Fibroblast of villous mesenchyme (primary cell): ENCODE data around the gene ASAP3. TPM values are rescaled to one million over a fixed set of nuclear protein-coding genes. Genes with fewer than 3 reads are reported as not detected.

Experiments
- DNase-seq: peaks from one replicate; pipeline ENCODE4 v3.0.0-alpha.2; 2010; ENCODE audit warnings: low read depth
- H3K4me3 ChIP-seq: 2 replicates; pipeline ENCODE4 v1.5.1; 2011; ENCODE audit warnings: low read depth, mild to moderate bottlenecking, low read length
- CTCF ChIP-seq: IDR thresholded peaks from 2 replicates; pipeline ENCODE4 v1.5.1; 2012; ENCODE audit warnings: low read depth, mild to moderate bottlenecking, low read length; ENCODE audit not compliant: insufficient read depth
- total RNA-seq: library from RNA; depleted of rRNA; stranded (reverse); fragments of >200 nt; gene quantifications from 2 replicates; pipeline ENCODE4 v1.2.3, GENCODE V29; 2012

The ASAP3 gene
- total RNA-seq, 1 donor: 35.0 TPM

GRCh38 chr1:23424293-23425192 lies 59.4 kb downstream of the ASAP3 start, which contains the start of gene TCEA3:
TCEA3 (minus strand) TSS chr1:23424748; CDS start chr1:23424633, 115 bp downstream.
- H3K4me3 ChIP-seq: peak within 1 kb of the TSS; percentile 60
- DNase-seq: peak; percentile 31
- no peak for TF ChIP-seq CTCF

GRCh38 chr1:23423415-23424292 lies 60.3 kb downstream of the ASAP3 start:
- DNase-seq: peak; percentile 17
- H3K4me3 ChIP-seq: peak overlapping the region; percentile 60
- TF ChIP-seq CTCF: no peak

GRCh38 chr1:23422941-23423340 lies 61.0 kb downstream of the ASAP3 start:
- no peak for TF ChIP-seq CTCF
- H3K4me3 ChIP-seq: no peak overlapping the region
- no peak for DNase-seq

- DNase-seq: peak; percentile 93
- TF ChIP-seq CTCF: no peak
- H3K4me3 ChIP-seq: peak overlapping the region; percentile 15
These were observed 61.6 kb downstream of the ASAP3 start for GRCh38 chr1:23422241-23422877.

DNA sequence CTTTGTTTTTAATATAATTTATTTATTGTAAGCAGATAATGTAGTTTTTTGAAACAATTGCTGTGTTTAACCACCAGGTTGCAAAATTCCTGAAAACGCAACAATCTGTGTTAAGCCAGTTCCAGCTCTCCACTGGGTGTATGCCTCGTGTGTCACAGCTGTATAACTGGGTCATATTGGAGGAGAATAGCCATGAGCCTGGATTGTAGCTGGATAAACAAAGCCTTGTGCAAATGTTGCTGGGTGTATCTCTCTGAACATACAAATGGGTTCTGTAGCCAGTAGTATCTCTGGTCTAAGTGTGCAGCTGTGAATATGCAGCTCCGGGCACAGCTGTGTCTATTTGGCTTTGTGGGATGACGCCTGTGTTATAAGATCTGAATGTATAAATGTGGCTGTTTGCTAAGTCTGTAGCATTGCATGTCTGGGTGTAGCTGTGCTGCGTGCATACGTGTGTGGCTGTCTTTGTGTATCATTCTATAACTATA lies 62.2 kb downstream of the ASAP3 start:
- DNase-seq: peak; percentile 82
- TF ChIP-seq CTCF: peak; percentile 33
- H3K4me3 ChIP-seq: peak overlapping the region; percentile 15

- no peak for TF ChIP-seq CTCF
- peak; percentile 8 for DNase-seq
- no peak overlapping the region for H3K4me3 ChIP-seq
These were observed 62.6 kb downstream of the ASAP3 start for GRCh38 chr1:23421343-23421742.
